Fibroblast of the aortic adventitia (primary cell): ENCODE results near the gene RASGRP1. TPM values are rescaled to one million over a fixed set of nuclear protein-coding genes. Genes with fewer than 3 reads are reported as not detected.

Source experiments
- DNase-seq: peaks from one replicate; pipeline ENCODE4 v3.0.0-alpha.2; 2010; ENCODE audit warnings: low read depth
- H3K4me3 ChIP-seq: 2 replicates; pipeline ENCODE4 v1.5.1; 2011; ENCODE audit warnings: low read depth, mild to moderate bottlenecking, control low read depth, low read length, moderate library complexity
- CTCF ChIP-seq: IDR thresholded peaks from 2 replicates; pipeline ENCODE4 v1.5.1; 2011; ENCODE audit warnings: mild to moderate bottlenecking, low read length, control low read depth, inconsistent platforms; ENCODE audit not compliant: insufficient read depth
- total RNA-seq: library from RNA; depleted of rRNA; stranded (reverse); fragments of >200 nt; gene quantifications from 2 replicates; pipeline ENCODE4 v1.2.3, GENCODE V29; 2012; ENCODE audit warnings: low replicate concordance

Gene RASGRP1
- total RNA-seq, 1 donor = 0.09 TPM

GRCh38 chr15:38608682-38609081 is 44.1 kb upstream of the RASGRP1 start:
- no peak overlapping the region for H3K4me3 ChIP-seq
- DNase-seq = no peak
- no peak for TF ChIP-seq CTCF

DNA sequence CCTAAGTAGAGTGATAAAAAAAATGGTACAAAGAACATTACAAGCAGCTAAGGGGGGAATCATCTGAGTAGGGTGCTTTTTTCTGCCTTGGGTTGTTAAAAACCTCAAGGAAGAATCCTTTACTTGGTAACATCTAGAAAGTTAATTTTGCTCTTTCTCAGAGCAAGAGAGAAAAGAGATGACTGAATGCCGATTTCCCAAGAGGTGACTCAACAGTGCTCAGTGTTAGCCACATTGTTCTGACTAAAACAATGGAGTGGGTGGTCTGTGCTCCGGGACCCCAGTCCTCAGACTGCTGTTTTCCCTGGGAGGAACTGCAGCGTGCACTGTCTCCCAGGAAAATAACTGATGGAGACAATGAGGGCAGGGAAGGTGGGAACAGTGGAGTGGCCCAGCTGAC is 41.1 kb upstream of the RASGRP1 start:
- TF ChIP-seq CTCF = no peak
- no peak for DNase-seq
- no peak overlapping the region for H3K4me3 ChIP-seq

- TF ChIP-seq CTCF = no peak
- no peak overlapping the region for H3K4me3 ChIP-seq
- no peak for DNase-seq
Observed at GRCh38 chr15:38603672-38604071, 39.1 kb upstream of the RASGRP1 start.

DNA sequence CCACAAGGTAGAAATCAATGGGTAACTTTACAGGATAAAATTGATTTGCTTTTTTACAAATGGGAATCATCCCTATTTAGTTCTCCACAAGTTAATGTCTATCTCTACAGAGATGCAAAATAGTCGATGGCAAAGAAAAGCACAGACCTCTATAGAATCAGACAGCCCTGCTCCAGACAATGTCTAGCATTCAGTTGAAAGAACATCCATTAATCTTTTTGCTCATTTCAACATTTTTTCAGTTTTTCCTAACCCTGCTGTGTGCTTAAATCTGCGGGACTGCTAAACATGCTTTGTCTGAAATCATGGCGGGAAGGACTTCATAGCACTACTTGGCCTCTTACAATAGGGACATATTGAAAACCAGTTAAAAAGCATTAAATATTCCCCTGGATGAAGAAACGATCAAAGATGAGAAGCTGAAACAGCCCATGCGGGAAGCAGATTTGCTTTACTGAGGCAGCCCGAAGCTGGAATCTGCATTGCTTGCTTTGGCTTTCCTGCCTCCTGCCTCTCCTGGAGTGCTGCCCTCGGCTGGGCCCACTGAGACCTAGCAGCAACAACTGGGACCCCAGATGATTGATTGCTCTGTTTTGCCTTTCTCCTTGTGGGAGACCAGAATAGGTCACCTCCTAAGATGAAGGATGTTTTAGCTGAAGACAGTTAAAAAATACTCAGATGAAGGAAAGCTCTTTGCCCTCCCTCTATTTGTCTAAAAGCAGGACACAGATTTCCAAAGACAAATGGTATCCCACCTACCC is 38.5 kb upstream of the RASGRP1 start:
- no peak overlapping the region for H3K4me3 ChIP-seq
- no peak for TF ChIP-seq CTCF
- no peak for DNase-seq

GRCh38 chr15:38600236-38600635 is 35.6 kb upstream of the RASGRP1 start:
- DNase-seq = no peak
- no peak overlapping the region for H3K4me3 ChIP-seq
- TF ChIP-seq CTCF = no peak

DNA sequence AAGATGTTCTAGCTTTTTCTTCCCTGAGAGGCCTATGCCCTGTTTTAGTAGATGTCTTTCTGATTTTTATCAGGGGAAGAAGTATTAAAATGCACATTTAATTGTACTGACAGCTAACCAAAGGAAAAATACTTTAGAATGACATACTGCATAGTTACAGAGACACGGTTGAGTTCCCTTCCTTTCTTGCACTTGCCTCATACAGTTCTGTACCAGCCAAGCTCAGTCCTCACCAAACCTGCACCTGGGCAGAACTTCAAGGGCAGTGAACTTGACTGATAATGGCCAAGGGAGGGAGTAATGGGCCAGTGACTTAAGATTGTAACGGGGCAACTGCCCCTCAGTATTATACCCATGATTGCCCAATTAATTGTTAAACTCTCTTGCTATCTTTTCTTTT is 34.1 kb upstream of the RASGRP1 start:
- H3K4me3 ChIP-seq = no peak overlapping the region
- no peak for TF ChIP-seq CTCF
- DNase-seq = no peak

- no peak for DNase-seq
- no peak overlapping the region for H3K4me3 ChIP-seq
- no peak for TF ChIP-seq CTCF
Observed at GRCh38 chr15:38597219-38597800, 32.7 kb upstream of the RASGRP1 start.
